Stimulated activated CD8-positive, alpha-beta memory T cell treated with anti-CD3 and anti-CD28 coated beads, Interleukin-4, amount 100 ng/mL, for 4 hours (primary cell): ENCODE measurements around the gene RFT1.

Source experiments
- DNase-seq, 2 donors: peaks; one replicate each; pipeline ENCODE4 v3.0.0-alpha.2; 2020; ENCODE audit warnings: low read depth in 2 of 2, low spot score in 1 of 2

Gene RFT1

GRCh38 chr3:53150247-53151085 is 20.2 kb upstream of the RFT1 start:
- no peak for DNase-seq

GRCh38 chr3:53149699-53150098 is 19.5 kb upstream of the RFT1 start:
- DNase-seq: no peak

DNA sequence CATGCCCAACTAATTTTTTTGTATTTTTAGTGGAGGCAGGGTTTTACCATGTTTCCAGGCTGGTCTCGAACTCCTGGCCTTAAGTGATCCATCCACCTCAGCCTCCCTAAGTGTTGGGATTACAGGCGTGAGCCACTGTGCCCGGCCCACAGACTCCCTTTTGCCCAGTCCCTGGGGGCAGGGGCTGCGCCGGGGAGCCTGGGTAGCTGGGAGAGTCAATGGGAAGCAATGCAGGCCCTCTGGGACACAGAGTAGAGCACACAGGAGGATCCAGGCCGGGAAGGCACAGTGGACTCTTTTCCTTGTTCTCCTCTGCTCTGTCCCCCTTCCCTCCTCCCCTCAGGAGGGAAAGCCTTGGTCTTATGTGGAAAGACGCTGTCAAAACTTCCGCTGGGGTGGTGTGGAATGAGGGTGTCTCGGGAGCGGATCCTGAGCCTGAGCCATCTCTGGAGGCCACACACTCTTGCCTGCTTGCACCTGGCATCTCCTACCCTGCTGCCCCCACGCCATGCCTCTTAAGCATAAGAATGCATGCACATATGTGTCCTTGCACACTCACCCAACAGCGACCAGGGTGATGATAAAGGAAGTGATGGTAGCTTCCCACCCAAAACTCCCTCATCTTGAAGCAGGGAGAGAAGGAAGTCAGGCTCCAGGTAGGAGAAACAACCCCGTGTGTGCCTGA is 18.9 kb upstream of the RFT1 start:
- no peak for DNase-seq

- no peak for DNase-seq
Observed at GRCh38 chr3:53147903-53148400, 17.7 kb upstream of the RFT1 start.

- DNase-seq: no peak
Observed at GRCh38 chr3:53147151-53147902, 17.1 kb upstream of the RFT1 start.

DNA sequence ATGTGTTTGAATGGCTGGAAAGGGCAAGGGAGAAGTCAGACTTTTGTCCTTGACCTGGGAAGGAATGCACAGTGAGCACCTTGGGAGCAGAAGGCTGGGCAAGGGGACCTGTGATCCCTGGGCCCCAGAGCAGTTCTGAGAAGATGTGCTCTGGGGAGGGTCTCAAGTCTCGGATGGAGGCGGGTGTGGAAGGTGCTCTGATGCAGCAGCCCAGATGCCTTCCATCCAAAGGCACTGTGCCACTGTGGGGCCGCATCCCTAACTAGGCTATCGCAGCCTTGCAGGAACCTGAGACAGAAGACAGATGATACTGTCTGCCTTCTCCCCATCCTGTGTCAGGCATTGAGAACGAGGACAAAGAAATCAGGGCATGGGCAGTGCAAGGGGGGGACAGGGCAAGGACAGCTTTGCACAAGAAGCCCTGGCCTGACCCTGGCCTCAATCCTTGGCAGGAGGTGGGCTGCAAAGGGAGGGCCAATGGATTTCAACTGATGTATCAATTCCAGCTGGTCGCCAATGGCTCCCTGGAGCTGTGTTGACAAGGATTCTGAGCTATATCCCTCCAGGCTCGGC is 16.2 kb upstream of the RFT1 start:
- no peak for DNase-seq

- no peak for DNase-seq
Observed at GRCh38 chr3:53145713-53146080, 15.5 kb upstream of the RFT1 start.

- DNase-seq: no peak
Observed at GRCh38 chr3:53144862-53145712, 14.9 kb upstream of the RFT1 start.

GRCh38 chr3:53144446-53144845 is 14.2 kb upstream of the RFT1 start:
- no peak for DNase-seq

GRCh38 chr3:53142986-53143385 is 12.8 kb upstream of the RFT1 start:
- DNase-seq: no peak

GRCh38 chr3:53140847-53141845 is 10.9 kb upstream of the RFT1 start:
- DNase-seq: no peak

- DNase-seq: no peak
Observed at GRCh38 chr3:53139906-53140846, 9.9 kb upstream of the RFT1 start.

DNA sequence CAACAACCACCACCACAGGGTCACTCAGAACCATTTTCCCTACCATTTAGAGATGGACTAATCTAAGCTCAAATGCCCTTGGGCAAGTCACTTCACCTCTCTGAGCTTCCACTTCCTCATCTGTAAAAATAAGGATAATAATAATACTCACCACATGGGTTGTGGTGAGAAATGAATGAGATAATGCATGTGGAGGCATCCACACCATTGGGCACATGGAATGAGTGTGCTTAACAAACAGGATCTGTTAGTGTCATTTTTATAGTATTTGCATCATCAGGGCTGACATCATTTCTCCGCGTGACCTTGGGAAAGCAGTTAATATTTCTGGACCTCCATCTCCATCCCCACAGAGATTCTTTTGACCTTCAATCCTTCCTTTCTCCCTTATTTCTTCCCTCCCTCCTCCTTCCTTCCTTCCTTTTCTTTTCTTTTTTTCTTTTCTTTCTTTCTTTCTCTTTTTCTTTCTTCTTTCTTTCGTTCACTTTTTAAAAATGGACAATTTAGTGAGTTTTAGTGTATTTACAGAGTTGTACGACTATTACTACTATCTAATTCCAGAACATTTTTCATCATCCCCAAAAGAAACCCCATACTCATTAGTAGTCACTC is 7.7 kb upstream of the RFT1 start:
- DNase-seq: no peak

DNA sequence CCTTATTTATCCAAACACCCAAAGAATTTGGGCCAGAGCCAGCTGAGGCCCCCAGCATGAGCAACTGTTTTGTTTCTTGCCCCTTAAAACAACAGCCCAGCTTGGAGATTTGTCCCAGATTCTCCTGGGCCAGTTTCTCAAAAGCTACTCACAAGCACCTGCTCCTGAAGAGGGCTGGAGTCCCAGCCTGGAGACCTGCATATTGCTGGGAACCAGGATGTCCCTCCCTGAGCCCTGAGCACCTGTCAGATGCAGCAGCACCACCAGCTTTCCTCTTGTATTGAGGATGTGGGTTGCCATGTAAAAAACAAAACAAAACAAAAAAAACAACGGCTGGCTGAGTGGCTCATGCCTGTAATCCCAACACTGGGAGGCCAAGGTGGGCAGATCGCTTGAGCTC is 7.0 kb upstream of the RFT1 start:
- no peak for DNase-seq

- peak; percentile 13 to 34 for DNase-seq
Observed at GRCh38 chr3:53134631-53135232, 4.5 kb upstream of the RFT1 start.

- no peak for DNase-seq
Observed at GRCh38 chr3:53132347-53132746, 2.1 kb upstream of the RFT1 start.

DNA sequence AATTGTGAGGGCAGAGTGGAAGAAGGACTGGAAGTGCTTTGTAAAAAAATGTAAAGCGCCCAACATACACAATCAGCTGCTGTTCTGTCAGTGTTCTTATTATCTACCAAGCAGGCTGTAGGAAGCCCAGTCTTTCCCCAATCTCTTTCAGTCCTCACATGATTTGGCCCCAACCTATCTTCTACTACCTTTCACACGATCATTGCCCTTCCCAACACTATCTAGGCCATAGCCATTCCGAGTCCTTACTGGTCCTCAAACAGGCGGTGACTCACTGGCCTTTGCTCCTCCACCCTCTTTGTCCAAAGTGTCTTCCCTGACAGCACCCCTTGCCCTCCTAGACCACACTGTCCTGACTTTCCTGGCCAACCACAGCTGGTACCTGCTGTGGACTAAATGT is 861 bp upstream of the RFT1 start:
- no peak for DNase-seq
